ENCODE data around the gene SRP19.

The SRP19 gene

DNA sequence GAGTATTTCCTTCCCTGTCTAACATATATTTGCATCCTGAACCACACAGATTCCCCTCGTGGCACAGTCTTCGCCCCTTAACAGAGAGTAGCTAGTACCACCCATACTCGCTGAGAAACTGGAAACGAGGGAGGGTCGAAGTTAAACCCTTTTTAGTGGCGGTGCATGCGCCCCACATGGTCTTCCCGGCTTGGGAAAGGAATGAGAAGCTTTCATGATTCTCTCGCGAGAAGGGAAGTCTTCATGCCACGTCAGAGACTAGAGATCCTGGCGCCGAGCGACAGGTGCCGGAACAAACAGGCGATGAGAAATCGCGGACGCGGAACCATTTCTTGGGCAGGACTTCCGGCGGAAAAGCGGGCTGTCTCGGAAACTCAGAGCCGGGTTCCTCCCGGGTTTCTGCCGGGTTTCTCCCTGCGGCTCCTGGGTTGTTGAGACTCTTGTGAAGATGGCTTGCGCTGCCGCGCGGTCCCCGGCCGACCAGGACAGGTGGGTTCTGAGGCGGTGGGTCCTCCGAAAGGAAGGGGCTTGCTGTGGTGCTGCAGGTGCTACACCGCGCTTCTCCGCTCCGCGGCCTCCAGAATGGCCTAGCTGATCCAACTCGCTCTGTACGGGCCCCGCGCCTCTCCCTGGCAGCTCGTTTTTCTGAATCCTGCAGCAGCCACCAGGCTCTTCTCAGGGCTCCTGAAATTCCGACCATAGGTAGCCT lies at the start of gene SRP19:
SRP19 (plus strand) TSS at position 359 of the 709 bp plus-strand sequence; CDS start at position 449, 90 bp downstream.
- TF ChIP-seq, protein P1, sequence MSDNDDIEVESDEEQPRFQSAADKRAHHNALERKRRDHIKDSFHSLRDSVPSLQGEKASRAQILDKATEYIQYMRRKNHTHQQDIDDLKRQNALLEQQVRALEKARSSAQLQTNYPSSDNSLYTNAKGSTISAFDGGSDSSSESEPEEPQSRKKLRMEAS (IDR thresholded peaks at IDR 0.05): peak; percentile 99
- TF ChIP-seq TEAD4 (IDR thresholded peaks at IDR 0.05): 0 out of 2 replicates have a peak, but pooled peaks have one; percentile 23
- TF ChIP-seq NFIC (IDR thresholded peaks at IDR 0.05): no peak
- no peak for TF ChIP-seq FOXM1 (IDR thresholded peaks at IDR 0.05; ENCODE audit: borderline replicate concordance, low read depth)
- peak; percentile 90 for TF ChIP-seq TAF1 (IDR thresholded peaks at IDR 0.05; ENCODE audit: low read depth)
- TF ChIP-seq TCF12 (IDR thresholded peaks at IDR 0.05; ENCODE audit: low read depth): peak; percentile 59; the same call in 1 of the 2 replicates
- no peak for TF ChIP-seq RAD21 (IDR thresholded peaks at IDR 0.05; ENCODE audit: low read depth)
- peak; percentile 79 for TF ChIP-seq YY1 (IDR thresholded peaks at IDR 0.05; ENCODE audit: low read depth)
- peak; percentile 66; the same call in 1 of the 2 replicates for TF ChIP-seq CREB1 (IDR thresholded peaks at IDR 0.05; ENCODE audit: low read depth)

DNA sequence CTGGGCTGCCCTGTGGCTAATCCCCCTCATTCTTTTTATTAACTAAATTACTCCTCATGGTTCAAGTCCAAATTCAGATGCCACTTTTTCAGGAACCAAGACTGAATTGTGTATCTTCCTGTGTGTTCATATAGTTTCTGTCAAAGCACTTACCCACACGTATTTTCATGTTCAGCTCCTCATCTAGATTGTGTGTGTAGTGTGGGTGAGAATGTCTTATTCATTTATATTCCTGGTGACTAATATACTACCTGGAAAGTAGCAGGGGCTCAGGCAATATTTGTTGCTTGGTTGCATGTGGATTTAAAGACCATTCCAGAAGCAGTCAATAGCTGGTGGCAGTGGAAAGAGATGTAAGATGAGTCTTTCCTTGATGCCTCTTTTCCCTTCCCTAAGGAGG lies 48.5 kb upstream of the SRP19 start:
- TF ChIP-seq FOXM1 (IDR thresholded peaks at IDR 0.05; ENCODE audit: borderline replicate concordance, low read depth) (no peak), EP300 (IDR thresholded peaks at IDR 0.05; ENCODE audit: borderline replicate concordance) (no peak), CREB1 (IDR thresholded peaks at IDR 0.05; ENCODE audit: low read depth) (no peak), ZBTB7A (IDR thresholded peaks at IDR 0.05; ENCODE audit: low read depth) (no peak), CEBPB (IDR thresholded peaks at IDR 0.05) (no peak)

DNA sequence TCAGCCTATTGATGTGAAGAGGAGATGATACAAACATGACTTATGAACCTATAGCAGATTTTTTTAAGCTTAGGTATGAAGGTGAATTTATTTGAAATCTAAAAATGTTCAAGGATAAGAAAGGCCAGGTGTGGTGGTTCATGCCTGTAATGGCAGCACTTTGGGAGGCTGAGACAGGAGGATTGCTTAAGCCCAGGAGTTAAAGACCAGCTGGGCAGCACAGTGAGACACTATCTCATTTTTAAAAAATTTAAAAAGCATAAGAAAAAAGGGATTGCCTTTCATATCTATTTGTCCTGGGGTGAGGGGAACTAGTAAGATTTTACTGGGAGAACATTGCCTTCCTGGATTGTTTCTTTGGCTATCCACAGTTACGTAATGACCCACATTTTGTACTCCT lies 40.8 kb upstream of the SRP19 start:
- TF ChIP-seq TEAD4 (IDR thresholded peaks at IDR 0.05) (no peak), RAD21 (IDR thresholded peaks at IDR 0.05; ENCODE audit: low read depth) (no peak), CREB1 (IDR thresholded peaks at IDR 0.05; ENCODE audit: low read depth) (no peak), CEBPB (IDR thresholded peaks at IDR 0.05) (no peak)
- TF ChIP-seq, protein P2, sequence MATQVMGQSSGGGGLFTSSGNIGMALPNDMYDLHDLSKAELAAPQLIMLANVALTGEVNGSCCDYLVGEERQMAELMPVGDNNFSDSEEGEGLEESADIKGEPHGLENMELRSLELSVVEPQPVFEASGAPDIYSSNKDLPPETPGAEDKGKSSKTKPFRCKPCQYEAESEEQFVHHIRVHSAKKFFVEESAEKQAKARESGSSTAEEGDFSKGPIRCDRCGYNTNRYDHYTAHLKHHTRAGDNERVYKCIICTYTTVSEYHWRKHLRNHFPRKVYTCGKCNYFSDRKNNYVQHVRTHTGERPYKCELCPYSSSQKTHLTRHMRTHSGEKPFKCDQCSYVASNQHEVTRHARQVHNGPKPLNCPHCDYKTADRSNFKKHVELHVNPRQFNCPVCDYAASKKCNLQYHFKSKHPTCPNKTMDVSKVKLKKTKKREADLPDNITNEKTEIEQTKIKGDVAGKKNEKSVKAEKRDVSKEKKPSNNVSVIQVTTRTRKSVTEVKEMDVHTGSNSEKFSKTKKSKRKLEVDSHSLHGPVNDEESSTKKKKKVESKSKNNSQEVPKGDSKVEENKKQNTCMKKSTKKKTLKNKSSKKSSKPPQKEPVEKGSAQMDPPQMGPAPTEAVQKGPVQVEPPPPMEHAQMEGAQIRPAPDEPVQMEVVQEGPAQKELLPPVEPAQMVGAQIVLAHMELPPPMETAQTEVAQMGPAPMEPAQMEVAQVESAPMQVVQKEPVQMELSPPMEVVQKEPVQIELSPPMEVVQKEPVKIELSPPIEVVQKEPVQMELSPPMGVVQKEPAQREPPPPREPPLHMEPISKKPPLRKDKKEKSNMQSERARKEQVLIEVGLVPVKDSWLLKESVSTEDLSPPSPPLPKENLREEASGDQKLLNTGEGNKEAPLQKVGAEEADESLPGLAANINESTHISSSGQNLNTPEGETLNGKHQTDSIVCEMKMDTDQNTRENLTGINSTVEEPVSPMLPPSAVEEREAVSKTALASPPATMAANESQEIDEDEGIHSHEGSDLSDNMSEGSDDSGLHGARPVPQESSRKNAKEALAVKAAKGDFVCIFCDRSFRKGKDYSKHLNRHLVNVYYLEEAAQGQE (IDR thresholded peaks at IDR 0.05; ENCODE audit: low read depth): no peak
- TF ChIP-seq, protein P3, sequence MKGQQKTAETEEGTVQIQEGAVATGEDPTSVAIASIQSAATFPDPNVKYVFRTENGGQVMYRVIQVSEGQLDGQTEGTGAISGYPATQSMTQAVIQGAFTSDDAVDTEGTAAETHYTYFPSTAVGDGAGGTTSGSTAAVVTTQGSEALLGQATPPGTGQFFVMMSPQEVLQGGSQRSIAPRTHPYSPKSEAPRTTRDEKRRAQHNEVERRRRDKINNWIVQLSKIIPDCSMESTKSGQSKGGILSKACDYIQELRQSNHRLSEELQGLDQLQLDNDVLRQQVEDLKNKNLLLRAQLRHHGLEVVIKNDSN (IDR thresholded peaks at IDR 0.05): no peak

DNA sequence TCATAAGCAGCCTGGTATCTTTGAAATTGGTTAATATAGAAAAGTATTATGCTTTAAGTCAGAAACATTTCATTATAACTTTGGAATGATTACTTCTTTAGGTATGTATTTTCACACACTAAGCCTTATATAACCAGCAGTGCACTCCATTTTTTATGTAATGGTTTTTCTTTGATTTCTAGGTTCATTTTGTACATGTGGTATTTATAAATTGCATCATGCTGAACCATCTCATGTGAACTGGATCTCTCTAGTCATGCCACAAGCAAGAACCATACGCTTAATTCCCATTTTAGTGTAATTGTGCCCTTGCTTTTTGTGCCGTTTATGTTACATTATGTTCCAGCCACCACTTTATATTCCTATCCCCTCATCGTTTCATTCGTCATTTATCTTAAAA lies 38.6 kb upstream of the SRP19 start:
- no peak for TF ChIP-seq TAF1 (IDR thresholded peaks at IDR 0.05; ENCODE audit: low read depth)
- TF ChIP-seq, protein P1 (IDR thresholded peaks at IDR 0.05): no peak
- no peak for TF ChIP-seq TEAD4 (IDR thresholded peaks at IDR 0.05)
- TF ChIP-seq, protein P2 (IDR thresholded peaks at IDR 0.05; ENCODE audit: low read depth): no peak
- no peak for TF ChIP-seq EP300 (IDR thresholded peaks at IDR 0.05; ENCODE audit: borderline replicate concordance)
- TF ChIP-seq EGR1 (IDR thresholded peaks at IDR 0.05): no peak
- no peak for TF ChIP-seq RAD21 (IDR thresholded peaks at IDR 0.05; ENCODE audit: low read depth)
- TF ChIP-seq NFIC (IDR thresholded peaks at IDR 0.05): no peak
- no peak for TF ChIP-seq CREB1 (IDR thresholded peaks at IDR 0.05; ENCODE audit: low read depth)
- TF ChIP-seq CEBPB (IDR thresholded peaks at IDR 0.05): no peak
- TF ChIP-seq TCF12 (IDR thresholded peaks at IDR 0.05; ENCODE audit: low read depth): no peak

DNA sequence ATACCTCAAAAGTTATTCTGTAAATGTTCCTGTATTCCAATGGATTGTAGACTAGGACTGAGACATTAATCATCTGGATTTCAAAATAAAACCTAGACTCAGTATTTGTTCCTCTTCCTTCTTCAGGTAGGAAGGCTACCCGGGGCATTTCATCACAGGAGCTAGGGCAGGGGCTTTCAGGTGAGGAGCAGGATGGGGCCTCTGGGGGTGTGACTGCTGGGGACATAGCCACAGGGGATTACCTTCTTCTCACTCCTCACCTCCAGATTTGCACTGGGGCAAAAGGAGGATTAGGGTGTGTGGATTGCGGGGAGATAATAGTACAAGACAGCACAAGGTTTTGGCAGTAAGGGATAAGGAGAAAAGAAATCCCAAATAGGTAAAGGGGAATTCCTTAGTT lies 37.9 kb upstream of the SRP19 start:
- TF ChIP-seq RAD21 (IDR thresholded peaks at IDR 0.05; ENCODE audit: low read depth) (no peak), NFIC (IDR thresholded peaks at IDR 0.05) (no peak), FOXM1 (IDR thresholded peaks at IDR 0.05; ENCODE audit: borderline replicate concordance, low read depth) (no peak), TCF12 (IDR thresholded peaks at IDR 0.05; ENCODE audit: low read depth) (no peak), TEAD4 (IDR thresholded peaks at IDR 0.05) (no peak), CREB1 (IDR thresholded peaks at IDR 0.05; ENCODE audit: low read depth) (no peak), ZBTB7A (IDR thresholded peaks at IDR 0.05; ENCODE audit: low read depth) (no peak), CEBPB (IDR thresholded peaks at IDR 0.05) (no peak), EGR1 (IDR thresholded peaks at IDR 0.05) (no peak), TAF1 (IDR thresholded peaks at IDR 0.05; ENCODE audit: low read depth) (no peak), YY1 (IDR thresholded peaks at IDR 0.05; ENCODE audit: low read depth) (no peak), EP300 (IDR thresholded peaks at IDR 0.05; ENCODE audit: borderline replicate concordance) (no peak)
- TF ChIP-seq, protein P2 (IDR thresholded peaks at IDR 0.05; ENCODE audit: low read depth): no peak
- TF ChIP-seq, protein P3 (IDR thresholded peaks at IDR 0.05): no peak
- TF ChIP-seq, protein P1 (IDR thresholded peaks at IDR 0.05): no peak

All from Ishikawa (cell line).